HG03354 (cell line): ENCODE results near the gene SLC6A18.

Source experiments
- ATAC-seq: cut with Tn5 transposase; IDR thresholded peaks from one replicate; pipeline ENCODE4 v1.9.1; 2021; ENCODE audit warnings: mild to moderate bottlenecking; ENCODE audit not compliant: unreplicated experiment, poor library complexity, severe bottlenecking

Gene SLC6A18

GRCh38 chr5:1213508-1214162 lies 11.5 kb upstream of the SLC6A18 start:
- no peak for ATAC-seq

DNA sequence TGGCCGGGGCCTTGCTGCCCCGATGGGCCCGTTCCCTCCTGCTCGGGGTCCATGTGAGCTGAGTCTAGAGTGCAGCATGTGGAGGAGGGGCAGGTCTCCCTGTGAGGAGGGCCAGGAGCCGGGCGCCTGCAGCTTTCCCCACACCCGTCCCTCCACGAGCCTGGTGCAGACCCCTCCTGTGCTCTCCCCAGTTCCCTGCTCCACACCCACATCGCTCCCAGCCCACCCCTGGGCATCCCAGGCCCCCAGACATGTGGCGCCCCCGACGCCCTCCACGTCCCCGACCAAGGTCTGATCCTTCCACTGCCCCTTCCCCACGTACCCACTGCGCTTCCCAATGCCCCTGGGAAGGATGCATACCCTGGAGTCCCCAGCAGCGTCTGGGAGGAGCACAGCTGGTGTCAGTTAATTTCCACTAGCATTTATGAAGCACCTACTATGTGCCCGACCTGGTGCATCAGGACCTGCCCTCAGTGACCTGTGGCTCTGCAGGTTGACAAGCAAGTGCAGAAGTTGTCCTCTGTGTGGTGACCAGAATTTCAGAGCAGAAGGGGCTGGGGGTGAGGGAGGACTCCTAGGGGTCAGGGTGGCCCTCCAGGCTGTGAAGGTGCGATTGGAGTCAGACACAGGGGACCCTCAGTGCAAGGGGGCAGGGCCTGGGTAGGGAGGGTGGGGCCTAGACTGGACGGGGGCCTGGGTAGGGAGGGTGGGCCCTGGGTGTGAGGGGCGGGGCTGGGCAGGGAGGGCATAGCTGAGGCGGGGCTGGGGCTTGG lies 10.8 kb upstream of the SLC6A18 start:
- no peak for ATAC-seq

GRCh38 chr5:1214936-1215220 lies 10.3 kb upstream of the SLC6A18 start:
- no peak for ATAC-seq

DNA sequence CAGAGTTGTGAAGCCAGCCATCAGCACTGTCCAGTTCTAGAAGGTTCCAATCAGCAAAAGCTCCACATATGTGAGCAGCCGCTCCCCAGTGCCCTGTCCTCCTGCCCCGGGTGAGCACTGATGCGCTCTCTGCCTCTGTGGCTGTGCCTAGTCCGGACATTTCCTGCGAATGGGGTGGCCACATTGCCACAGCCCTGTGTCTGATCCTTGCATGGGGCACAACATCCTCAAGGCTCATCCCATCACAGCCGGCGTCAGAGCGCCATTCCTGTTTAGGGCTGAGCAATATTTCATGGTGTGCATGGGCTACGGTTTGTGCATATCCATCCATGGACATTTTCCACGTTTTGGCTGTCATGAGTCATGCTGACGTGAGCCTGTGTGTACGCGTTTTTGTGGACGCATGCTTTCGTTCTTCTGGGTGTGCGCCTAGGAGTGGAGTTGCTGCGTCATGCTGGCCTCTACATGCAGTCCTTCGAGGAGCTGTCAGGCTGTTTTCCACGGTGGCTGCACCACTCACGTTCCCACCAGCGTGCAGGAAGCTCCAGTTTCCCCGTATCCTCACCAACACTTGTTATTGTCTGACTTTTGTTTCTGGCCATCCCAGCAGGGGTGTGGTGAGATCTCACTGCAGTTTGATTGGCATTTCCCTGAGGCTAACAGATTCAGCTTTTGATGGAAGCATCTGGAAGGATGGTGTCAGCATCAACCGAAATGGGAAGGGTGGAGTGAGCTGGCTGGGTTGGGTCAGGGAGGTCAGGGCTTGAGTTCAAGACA lies 9.7 kb upstream of the SLC6A18 start:
- no peak for ATAC-seq

DNA sequence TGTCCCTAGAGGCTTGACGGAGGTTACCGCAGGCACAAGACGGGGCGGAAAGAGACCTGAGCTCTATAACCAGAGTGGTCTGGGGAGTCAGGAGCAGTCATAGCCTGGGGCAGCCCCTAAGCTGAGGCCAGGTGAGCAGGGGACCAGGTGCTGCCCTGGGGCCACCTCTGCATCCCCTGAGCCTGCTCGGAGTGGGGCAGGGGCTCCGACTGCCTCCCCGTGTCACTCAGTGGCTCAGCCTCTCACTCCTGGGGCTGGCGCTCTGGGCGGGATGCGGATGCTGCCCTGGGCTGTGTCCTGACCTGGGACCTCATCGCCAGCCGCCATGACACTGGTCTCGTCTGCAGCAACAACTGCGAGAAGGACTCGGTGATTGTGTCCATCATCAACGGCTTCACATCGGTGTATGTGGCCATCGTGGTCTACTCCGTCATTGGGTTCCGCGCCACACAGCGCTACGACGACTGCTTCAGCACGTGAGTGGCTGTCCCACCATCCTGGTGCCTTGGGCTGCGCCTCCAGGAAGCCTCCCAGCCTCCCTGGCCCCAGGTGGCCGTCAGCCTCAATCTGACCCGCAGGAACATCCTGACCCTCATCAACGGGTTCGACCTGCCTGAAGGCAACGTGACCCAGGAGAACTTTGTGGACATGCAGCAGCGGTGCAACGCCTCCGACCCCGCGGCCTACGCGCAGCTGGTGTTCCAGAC lies 8.8 kb upstream of the SLC6A18 start:
- no peak for ATAC-seq

GRCh38 chr5:1216918-1217295 lies 8.3 kb upstream of the SLC6A18 start:
- no peak for ATAC-seq

DNA sequence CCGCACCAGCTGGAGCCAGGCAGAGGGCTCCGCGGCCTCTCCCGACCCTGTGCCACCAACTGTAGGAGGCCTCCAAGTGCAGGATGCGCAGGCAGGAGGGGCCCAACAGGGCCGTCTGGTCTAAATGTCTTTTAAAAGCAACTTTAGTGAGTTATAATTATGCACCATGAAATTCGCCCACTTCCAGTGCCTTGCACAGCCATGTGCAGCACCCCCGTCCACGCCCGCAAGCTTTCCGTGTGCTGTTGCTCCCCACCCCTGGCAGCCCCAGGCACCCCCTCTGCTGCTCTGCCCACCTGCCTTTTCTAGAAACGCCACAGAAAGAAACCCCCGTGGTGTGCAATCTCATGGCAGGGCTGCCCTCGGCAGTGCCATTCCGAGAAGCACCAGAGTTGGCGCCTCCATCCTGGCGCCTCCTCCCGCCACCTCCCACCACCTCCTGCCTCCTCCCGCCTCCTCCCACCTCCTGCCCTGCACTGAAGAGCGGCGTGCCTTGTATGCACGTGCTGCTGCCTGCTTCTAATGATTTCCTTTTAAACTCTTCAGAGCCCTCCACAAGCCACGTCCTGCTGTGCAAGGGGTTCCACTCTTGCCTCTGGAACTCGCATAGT lies 7.5 kb upstream of the SLC6A18 start:
- no peak for ATAC-seq

GRCh38 chr5:1218351-1219080 lies 6.7 kb upstream of the SLC6A18 start:
- ATAC-seq: no peak

GRCh38 chr5:1219098-1219767 lies 5.9 kb upstream of the SLC6A18 start:
- ATAC-seq: no peak

DNA sequence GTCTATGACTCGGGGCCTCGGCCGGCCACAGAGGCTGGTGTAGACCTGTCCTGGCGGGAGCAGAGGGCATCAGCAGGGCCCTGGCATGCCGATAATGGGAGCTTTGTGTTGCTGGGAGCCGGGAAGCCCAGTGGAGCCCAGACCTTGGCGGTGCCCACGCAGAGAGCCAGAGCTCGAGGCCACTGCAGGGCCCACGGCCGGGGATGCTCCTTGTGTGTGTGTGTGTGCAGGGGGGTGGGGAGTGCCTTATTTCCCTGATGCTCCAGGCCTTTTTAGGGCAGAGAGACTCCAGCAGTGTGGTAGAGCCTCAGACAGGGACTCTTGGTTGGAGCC lies 5.4 kb upstream of the SLC6A18 start:
- no peak for ATAC-seq

DNA sequence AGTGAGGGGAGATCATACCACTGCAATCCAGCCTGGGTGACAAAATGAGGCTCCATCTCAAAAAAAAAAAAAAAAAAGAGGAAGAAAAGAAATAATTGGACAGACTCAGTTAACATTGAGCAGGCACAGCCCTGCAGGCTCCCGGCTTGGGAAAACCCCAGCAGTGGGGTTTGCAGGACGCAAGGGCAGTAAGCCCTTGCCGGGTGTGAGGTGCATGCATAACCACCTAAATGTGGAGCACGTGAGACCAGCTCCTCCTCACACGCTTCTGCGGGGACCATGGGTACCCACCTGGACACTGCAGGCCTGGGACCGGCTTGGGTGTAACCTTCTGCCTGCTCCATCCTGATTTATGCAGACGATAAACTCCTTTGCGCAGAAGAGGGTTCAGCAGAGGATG lies 4.8 kb upstream of the SLC6A18 start:
- no peak for ATAC-seq

GRCh38 chr5:1220831-1221230 lies 4.3 kb upstream of the SLC6A18 start:
- no peak for ATAC-seq

DNA sequence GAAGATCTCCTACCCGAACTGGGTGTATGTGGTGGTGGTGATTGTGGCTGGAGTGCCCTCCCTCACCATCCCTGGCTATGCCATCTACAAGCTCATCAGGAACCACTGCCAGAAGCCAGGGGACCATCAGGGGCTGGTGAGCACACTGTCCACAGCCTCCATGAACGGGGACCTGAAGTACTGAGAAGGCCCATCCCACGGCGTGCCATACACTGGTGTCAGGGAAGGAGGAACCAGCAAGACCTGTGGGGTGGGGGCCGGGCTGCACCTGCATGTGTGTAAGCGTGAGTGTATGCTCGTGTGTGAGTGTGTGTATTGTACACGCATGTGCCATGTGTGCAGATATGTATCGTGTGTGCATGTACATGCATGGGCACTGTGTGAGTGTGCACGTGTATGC lies 3.5 kb upstream of the SLC6A18 start:
- no peak for ATAC-seq

DNA sequence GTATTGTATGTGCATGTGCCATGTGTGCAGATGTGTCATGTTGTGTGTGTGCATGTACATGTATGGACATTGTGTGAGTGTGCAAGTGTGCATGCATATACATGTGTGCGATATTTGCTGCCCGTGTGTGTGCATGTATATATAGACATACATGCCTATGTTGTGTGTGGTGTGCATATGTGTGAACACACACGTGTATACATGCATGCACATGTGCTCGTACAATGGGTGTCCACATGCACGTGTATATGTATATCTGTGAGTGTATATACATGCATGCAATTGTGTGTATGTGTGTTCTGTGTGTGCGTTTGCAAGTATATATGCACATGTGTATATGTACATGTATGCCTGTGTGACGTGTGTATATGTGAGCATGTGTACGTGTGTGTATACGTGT lies 3.0 kb upstream of the SLC6A18 start:
- ATAC-seq: no peak

GRCh38 chr5:1222621-1223277 lies 2.4 kb upstream of the SLC6A18 start:
- ATAC-seq: no peak

- ATAC-seq: no peak
Observed at GRCh38 chr5:1223278-1223670, 1.9 kb upstream of the SLC6A18 start.

DNA sequence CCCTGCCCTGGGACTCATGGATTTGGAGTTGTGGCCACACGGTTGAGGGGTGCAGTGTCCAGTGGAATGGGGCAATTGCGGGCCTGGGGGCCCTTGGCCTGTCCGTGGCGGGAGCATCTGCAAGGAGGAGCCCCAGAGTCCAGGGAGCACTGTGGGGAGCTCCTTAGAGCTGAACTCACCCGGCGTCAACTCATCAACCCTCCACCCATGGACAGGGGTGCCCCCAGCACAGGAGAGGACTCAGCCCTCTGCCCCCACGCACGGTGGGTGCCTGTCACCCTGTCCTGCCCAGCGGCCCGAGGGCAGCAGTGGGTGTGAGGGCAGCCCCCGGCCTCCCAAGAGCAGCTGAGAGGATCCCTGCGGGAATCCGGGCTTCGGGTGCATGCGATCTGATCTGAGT lies 550 bp upstream of the SLC6A18 start:
- no peak for ATAC-seq

DNA sequence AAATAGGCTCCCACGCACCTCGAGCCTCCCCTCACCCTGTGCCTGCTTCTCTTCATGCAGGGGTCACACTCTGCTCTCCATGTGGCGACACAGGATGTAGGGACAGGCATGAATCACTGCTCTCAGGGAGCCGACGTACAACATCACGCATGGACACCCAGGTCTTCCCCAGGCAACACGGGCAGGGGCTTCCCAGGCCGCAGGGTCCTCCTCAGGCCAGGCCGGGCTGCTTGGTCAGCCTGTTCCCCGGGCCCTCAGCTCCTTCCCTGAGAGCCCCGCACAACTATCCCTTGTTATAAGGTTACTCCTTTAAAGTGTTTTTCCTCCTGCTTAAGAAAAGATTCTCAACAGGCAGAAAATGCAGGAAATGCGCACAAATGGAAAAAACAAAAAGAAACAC lies 1.1 kb downstream of the SLC6A18 start:
- ATAC-seq: no peak
